OCI-LY7 (cell line): ENCODE results near the gene CPNE2. TPM values are rescaled to one million over a fixed set of nuclear protein-coding genes. Genes with fewer than 3 reads are reported as not detected.

ENCODE experiments used
- BruUV-seq: library from RNA; stranded (reverse); fragments of 400-500 nt; replicated peaks from 2 replicates; lab custom pipeline; 2021; lab: Mats Ljungman, UMichigan
- CTCF ChIA-PET: fragments of 300-600 bp; sonication (Branson Sonifier 250); formaldehyde crosslinking; loops from one replicate; lab custom pipeline; 2022; ENCODE audit warnings: antibody characterized with exemption; ENCODE audit not compliant: unreplicated experiment; lab: Charles Lee
- POLR2A ChIA-PET: fragments of 300-600 bp; sonication (Branson Sonifier 250); formaldehyde crosslinking; loops from one replicate; lab custom pipeline; 2022; ENCODE audit warnings: antibody characterized with exemption; lab: Charles Lee
- DNase-seq: peaks from one replicate; pipeline ENCODE4 v3.0.0-alpha.2; 2015; ENCODE audit warnings: low spot score
- H2AFZ ChIP-seq: fragments of 200-600 bp; sonication (generic), shearing (Covaris generic); 2 replicates; pipeline ENCODE4 v1.6.1; 2014; ENCODE audit warnings: mild to moderate bottlenecking, antibody characterized with exemption, low read length, moderate library complexity
- H3K27ac ChIP-seq: fragments of 200-600 bp; sonication (generic); 2 replicates; pipeline ENCODE4 v1.5.1; 2014; ENCODE audit warnings: mixed run types, low read depth, mild to moderate bottlenecking, moderate library complexity, low read length, inconsistent platforms; ENCODE audit not compliant: poor library complexity, severe bottlenecking
- H3K36me3 ChIP-seq: fragments of 200-600 bp; sonication (generic); 2 replicates; pipeline ENCODE4 v1.6.1; 2014; ENCODE audit warnings: mild to moderate bottlenecking, antibody characterized with exemption, low read length, moderate library complexity, mixed read lengths; ENCODE audit not compliant: insufficient read depth
- H3K4me1 ChIP-seq: fragments of 200-600 bp; sonication (generic); 2 replicates; pipeline ENCODE4 v1.5.1; 2014; ENCODE audit warnings: mild to moderate bottlenecking, low read length; ENCODE audit not compliant: insufficient read depth, poor library complexity, severe bottlenecking
- H3K4me2 ChIP-seq: fragments of 200-600 bp; sonication (generic); 2 replicates; pipeline ENCODE4 v1.6.1; 2014; ENCODE audit warnings: mild to moderate bottlenecking, low read length
- H3K4me3 ChIP-seq: fragments of 200-600 bp; sonication (generic); 2 replicates; pipeline ENCODE4 v1.5.1; 2014; ENCODE audit warnings: mild to moderate bottlenecking, low read depth, low read length; ENCODE audit not compliant: poor library complexity, severe bottlenecking
- H3K79me2 ChIP-seq: fragments of 200-600 bp; sonication (generic); 2 replicates; pipeline ENCODE4 v1.6.1; 2016; ENCODE audit warnings: low read depth, mild to moderate bottlenecking, low read length, moderate library complexity, mixed read lengths; ENCODE audit not compliant: insufficient read depth
- H3K9me2 ChIP-seq: fragments of 200-600 bp; sonication (generic); 2 replicates; pipeline ENCODE4 v1.6.1; 2016; ENCODE audit warnings: mild to moderate bottlenecking, low read length, mixed read lengths; ENCODE audit not compliant: insufficient read depth
- H3K9me3 ChIP-seq: fragments of 200-600 bp; sonication (generic); 2 replicates; pipeline ENCODE4 v1.6.1; 2014; ENCODE audit warnings: mild to moderate bottlenecking, mixed run types, low read length, mixed read lengths
- H4K20me1 ChIP-seq: fragments of 200-600 bp; sonication (generic); 2 replicates; pipeline ENCODE4 v1.6.1; 2014; ENCODE audit warnings: mild to moderate bottlenecking, antibody characterized with exemption, low read length, moderate library complexity, mixed read lengths; ENCODE audit not compliant: insufficient read depth
- CTCF ChIP-seq: fragments of 200-600 bp; sonication (generic); conservative IDR thresholded peaks from 2 replicates; pipeline ENCODE4 v1.5.1; 2014; ENCODE audit warnings: mild to moderate bottlenecking, antibody characterized with exemption, low read length, moderate library complexity, mixed read lengths
- EZH2phosphoT487 ChIP-seq: fragments of 200-600 bp; sonication (generic); IDR thresholded peaks from 2 replicates; pipeline ENCODE4 v1.6.1; 2018; ENCODE audit warnings: low read depth, borderline replicate concordance, mild to moderate bottlenecking, mixed run types, antibody characterized with exemption, low read length, moderate library complexity, mixed read lengths
- intact Hi-C: fragments of 100-400 bp; cut with micrococcal nuclease; formaldehyde crosslinking; loops from one replicate; pipeline ENCODE4 v1.10.0; 2022; ENCODE audit not compliant: unreplicated experiment
- total RNA-seq, 2 experiments: library from RNA; depleted of rRNA in 1 of 2; stranded (reverse); fragments of >200 nt in 1 of 2; shearing (Covaris generic) in 1 of 2; gene quantifications; 2 replicates each; pipeline ENCODE4 v1.2.3, GENCODE V29; 2014 to 2022

The CPNE2 gene
- total RNA-seq, 2 experiments from 2014 or later, result 14.4 to 44.7 TPM

GRCh38 chr16:57192146-57192545, 99.8 kb downstream of the CPNE2 start:
- ChIA-PET CTCF (no interaction called here), POLR2A (interaction anchor here (0.6 kb wide), 1 partner anchor 19 kb away, joined by 4 read pairs; no protein-coding TSS in a partner anchor)
- DNase-seq, result no peak
- Histone ChIP-seq H3K36me3 (peaks cover 10% of the 10 kb centered on the region), H3K4me1 (peaks cover 7% of the 10 kb centered on the region), H4K20me1 (no peaks in the 10 kb centered on the region), H3K9me3 (no peaks in the 10 kb centered on the region), H3K27ac (no peak overlapping the region), H2AFZ (no peak overlapping the region), H3K4me2 (no peak overlapping the region), H3K4me3 (no peak overlapping the region), H3K79me2 (peaks cover 61% of the 10 kb centered on the region), H3K9me2 (no peaks in the 10 kb centered on the region)
- intact Hi-C loops, result no loop called here
- no peak for TF ChIP-seq EZH2phosphoT487
- no peak for TF ChIP-seq CTCF
- BruUV-seq, result no TSS peak

GRCh38 chr16:57192720-57193486, 100.5 kb downstream of the CPNE2 start:
- H3K9me3 ChIP-seq, result no peaks in the 10 kb centered on the region
- H4K20me1 ChIP-seq, result no peaks in the 10 kb centered on the region
- no peak overlapping the region for H3K4me3 ChIP-seq
- BruUV-seq, result no TSS peak
- CTCF ChIA-PET, result no interaction called here
- no peak for TF ChIP-seq EZH2phosphoT487
- TF ChIP-seq CTCF, result no peak
- no peak overlapping the region for H2AFZ ChIP-seq
- intact Hi-C loops, result no loop called here
- peaks cover 3% of the 10 kb centered on the region for H3K4me1 ChIP-seq
- POLR2A ChIA-PET, result interaction anchor here (0.6 to 0.7 kb wide), 2 partner anchors 18 to 20 kb away, joined by 4 to 8 read pairs; no protein-coding TSS in a partner anchor
- peaks cover 53% of the 10 kb centered on the region for H3K79me2 ChIP-seq
- no peak for DNase-seq
- no peak overlapping the region for H3K27ac ChIP-seq
- peaks cover 10% of the 10 kb centered on the region for H3K36me3 ChIP-seq
- no peak overlapping the region for H3K4me2 ChIP-seq
- no peaks in the 10 kb centered on the region for H3K9me2 ChIP-seq

- no TSS peak for BruUV-seq
- Histone ChIP-seq H4K20me1 (no peaks in the 10 kb centered on the region), H3K27ac (no peak overlapping the region), H3K9me2 (no peaks in the 10 kb centered on the region), H3K4me3 (no peak overlapping the region), H3K4me1 (no peaks in the 10 kb centered on the region), H2AFZ (no peak overlapping the region), H3K4me2 (no peak overlapping the region), H3K36me3 (peaks cover 5% of the 10 kb centered on the region), H3K79me2 (peaks cover 37% of the 10 kb centered on the region), H3K9me3 (no peaks in the 10 kb centered on the region)
- DNase-seq, result no peak
- intact Hi-C loops, result no loop called here
- POLR2A ChIA-PET, result interaction anchor here (1.0 kb wide), 2 partner anchors 9 to 11 kb away, joined by 3 to 5 read pairs; partner anchors contain the start of gene PSME3IP1
- TF ChIP-seq EZH2phosphoT487 (no peak), CTCF (no peak)
- CTCF ChIA-PET, result no interaction called here
Measured at GRCh38 chr16:57194512-57194911, 102.1 kb downstream of the CPNE2 start.
